ENCODE measurements around the gene IL17A.
"Not testable (repeated sequence)": the region's sequence is repeated elsewhere in the genome, so short reads cannot be mapped to it uniquely, and the experiment has no call there.

Gene IL17A

DNA sequence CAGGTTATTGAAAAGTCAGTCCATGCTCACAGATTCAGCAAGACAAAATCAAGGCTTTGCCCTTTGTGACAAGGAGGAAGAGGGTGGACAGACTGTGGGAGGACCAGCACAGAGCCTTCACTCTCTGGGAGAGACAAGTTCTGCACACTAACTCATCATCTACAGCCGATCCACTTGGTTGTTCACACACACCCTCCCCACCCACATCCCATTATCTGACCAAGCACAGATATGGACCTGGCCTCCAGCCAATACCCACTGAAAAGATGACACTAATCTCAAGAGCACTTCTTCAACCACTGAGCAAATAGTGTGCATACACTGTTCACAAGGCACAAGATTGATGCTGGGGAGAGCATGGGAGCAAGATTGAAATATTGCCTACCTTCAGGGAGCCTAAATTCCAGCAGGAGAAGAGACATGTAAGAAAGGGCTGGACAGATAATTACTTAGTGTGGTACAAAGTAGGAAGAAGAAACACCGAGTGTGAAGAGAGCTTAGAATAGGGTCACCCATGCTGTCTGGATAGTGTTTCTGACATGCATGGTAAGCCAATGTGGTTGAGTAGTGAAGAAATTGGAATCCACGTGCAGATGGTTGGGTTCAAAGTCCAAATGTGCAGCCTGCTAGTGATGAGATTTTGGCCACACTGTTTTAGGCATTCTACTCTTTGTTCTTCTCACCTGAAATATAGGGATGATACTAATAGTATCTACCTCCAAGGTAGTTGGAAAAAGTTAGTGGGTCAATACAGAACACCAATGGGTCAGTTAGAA, 21.7 kb upstream of the IL17A start:
- DNase-seq (ENCODE audit: low read depth) = no peak

DNA sequence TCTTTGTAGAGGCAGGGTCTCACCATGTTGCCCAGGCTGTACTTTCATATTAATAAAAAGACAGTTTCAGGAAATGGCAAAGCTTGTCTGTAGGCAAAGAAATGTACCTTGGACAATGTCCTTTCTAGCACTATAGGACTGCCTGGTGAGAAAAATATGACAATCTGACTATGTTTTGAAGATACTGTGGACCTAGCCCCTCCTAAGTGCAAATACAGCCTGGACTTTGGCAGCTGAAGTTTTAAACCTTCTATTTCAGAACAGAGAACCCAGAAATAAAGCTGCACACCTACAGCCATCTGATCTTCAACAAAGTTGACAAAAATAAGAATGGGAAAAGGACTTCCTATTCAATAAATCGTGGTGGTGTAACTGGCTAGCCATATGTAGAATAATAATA, 18.9 kb upstream of the IL17A start:
- no peak for DNase-seq (ENCODE audit: low read depth)

- DNase-seq (ENCODE audit: low read depth) = not testable (repeated sequence)
Observed at GRCh38 chr6:52168351-52168750, 17.8 kb upstream of the IL17A start.

DNA sequence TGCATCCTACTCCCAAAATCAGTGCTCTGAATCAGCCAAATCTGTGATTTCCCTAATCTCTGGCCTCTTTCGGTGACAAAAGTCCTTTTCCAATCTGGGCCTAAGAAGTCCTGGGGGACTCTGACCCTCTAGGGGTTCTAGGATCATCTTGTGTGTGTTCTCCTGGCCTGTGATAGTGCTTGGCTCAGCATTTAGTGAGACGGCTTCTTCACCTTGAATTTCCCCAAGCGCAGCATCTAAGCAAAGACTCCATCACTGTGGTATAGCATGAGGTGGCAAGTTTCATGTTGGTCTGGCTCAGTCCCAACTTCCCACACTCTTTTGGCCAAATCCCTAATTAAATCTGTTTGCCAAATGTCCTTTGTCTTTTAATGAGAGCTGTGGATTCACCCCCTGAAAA, 12.1 kb upstream of the IL17A start:
- no peak for DNase-seq (ENCODE audit: low read depth)

DNA sequence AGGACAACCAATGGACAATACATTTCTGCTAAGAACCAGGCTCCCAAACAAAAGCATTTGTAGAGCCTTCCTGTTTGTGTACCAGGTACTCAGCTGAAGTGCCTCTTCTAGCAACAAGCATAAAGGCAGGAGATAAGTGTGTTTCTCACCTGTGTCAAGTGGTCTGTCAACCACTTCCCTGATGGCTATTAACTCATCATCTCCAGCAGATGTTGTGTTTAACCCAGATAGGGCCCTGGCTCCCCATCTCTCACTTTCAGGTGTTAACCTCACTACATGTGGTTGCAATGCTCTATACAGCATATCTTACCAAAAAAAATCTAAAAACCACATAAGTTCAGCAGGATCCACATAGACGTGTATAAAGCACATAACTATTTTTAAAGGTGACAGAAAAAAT, 9.6 kb upstream of the IL17A start:
- DNase-seq (ENCODE audit: low read depth) = no peak

DNA sequence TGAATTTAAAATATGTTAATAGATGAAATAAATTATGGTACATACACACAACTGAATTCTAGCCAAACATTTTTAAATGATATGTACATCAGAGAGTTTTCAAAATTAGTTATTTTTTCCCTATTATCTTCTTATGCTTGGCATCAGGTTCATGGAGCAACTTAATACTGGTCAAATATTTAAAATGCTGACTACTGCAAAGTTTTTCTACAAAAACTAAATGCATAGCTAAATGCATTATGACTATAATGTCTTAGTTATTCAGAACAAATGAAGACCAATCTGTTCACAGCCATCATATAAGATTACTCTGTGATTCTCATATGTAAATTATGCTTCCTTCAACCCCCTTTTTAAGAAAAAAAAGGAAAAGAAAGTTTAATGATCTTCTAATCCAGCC, 8.2 kb upstream of the IL17A start:
- DNase-seq (ENCODE audit: low read depth) = no peak

DNA sequence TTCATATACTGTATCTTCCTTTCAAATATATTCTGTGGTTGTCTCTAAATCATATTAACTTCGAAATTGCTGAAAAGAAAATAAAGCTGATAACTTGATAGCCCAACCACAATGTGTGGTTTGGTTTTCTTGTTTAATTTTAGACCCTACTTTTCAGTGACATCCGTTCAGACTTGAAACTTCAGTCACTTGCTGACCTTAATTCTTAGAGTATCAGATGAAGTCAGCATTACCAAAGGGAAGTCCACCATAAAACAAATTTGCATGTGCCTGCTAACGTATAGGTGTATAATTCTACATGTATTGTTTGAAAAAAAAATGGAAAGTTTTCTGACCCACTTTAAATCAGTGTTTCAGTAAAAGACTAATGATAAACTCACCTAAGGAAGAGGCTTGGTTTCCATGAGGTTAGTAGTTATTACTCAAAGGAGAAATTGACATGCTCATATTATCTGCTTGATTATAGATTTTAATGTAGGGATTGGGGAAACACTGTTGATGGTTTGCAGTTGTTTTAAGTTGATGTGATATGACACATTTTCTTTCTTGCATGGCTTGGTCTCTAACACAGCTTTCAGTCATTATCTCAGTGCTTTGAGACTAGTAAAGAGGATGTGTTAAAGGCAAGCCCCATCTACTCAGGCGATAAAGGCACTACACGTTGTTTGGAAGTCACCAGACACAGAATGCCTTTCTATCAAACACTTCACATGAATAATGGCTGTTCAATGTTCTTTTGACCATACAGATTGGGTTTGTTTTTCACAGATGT, 5.2 kb upstream of the IL17A start:
- DNase-seq (ENCODE audit: low read depth) = no peak

GRCh38 chr6:52183131-52183713, 3.0 kb upstream of the IL17A start:
- DNase-seq (ENCODE audit: low read depth) = no peak

GRCh38 chr6:52186480-52186879, 305 bp downstream of the IL17A start:
- no peak for DNase-seq (ENCODE audit: low read depth)

- no peak for DNase-seq (ENCODE audit: low read depth)
Observed at GRCh38 chr6:52187098-52187497, 923 bp downstream of the IL17A start.

DNA sequence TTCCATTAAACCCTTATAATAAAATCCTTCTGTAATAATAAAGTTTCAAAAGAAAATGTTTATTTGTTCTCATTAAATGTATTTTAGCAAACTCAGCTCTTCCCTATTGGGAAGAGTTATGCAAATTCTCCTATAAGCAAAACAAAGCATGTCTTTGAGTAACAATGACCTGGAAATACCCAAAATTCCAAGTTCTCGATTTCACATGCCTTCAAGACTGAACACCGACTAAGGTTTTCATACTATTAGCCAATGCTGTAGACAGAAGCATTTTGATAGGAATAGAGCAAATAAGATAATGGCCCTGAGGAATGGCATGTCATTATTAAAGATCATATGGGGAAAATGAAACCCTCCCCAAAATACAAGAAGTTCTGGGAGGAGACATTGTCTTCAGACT, 3.8 kb downstream of the IL17A start:
- no peak for DNase-seq (ENCODE audit: low read depth)

GRCh38 chr6:52190409-52190808, 4.2 kb downstream of the IL17A start:
- DNase-seq (ENCODE audit: low read depth) = no peak

DNA sequence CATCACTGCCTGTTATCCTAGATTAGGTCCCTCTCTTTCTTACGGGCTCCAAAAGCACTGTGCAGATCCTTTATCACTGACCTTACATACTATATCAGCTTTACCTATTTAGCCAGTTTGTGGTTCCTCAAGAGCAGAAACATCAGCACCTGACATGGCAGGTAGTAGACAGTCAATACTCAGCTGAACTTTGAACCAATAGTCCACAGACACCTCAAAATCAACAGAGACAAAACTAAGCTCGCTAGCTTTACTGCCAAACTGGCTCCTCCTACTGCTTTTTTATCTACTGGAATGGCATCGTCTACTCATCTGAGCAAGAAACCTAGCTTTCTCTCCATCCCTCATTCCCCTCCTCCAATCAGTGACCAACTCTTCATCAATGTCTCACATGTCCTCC, 5.6 kb downstream of the IL17A start:
- no peak for DNase-seq (ENCODE audit: low read depth)

DNA sequence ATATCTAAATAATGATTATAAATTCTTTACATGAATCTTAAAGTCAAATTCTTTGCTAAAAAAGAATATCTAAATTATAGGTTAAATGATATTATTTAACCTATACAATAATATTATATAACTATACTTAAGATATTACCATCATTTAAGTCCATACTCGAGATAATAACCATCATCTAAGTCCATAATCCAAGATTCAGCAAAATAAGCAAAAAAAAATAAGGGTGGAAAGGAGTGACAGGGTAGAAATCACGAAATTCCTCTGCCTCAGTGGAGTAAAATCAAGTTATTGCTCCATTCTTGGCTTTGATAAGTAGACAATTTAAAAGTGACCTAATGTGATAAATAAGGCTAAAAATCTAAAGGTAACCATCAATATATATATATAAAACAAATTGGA, 9.7 kb downstream of the IL17A start:
- DNase-seq (ENCODE audit: low read depth) = no peak

DNA sequence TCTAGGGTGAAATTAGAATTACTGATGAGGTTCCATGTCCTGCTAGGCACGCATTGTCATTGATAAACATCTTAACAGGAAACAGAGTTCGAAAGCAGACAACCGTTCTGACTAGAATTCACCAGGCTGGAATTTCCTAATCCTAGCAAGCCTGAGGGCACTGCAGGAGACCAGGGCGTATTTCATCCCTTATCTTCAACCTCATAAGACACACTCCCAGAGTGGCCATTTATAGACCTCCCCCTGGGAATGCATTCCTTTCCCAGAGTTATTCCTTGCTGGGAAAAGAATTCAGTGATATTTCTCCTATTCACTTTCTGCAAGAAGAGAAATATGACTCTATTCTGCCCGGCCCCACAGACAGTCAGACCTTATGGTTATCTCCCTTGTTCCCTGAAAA, 13.9 kb downstream of the IL17A start:
- not testable (repeated sequence) for DNase-seq (ENCODE audit: low read depth)

GRCh38 chr6:52201046-52201445, 14.9 kb downstream of the IL17A start:
- DNase-seq (ENCODE audit: low read depth) = no peak

- no peak for DNase-seq (ENCODE audit: low read depth)
Observed at GRCh38 chr6:52201493-52201892, 15.3 kb downstream of the IL17A start.

GRCh38 chr6:52207066-52207465, 20.9 kb downstream of the IL17A start:
- no peak for DNase-seq (ENCODE audit: low read depth)

DNA sequence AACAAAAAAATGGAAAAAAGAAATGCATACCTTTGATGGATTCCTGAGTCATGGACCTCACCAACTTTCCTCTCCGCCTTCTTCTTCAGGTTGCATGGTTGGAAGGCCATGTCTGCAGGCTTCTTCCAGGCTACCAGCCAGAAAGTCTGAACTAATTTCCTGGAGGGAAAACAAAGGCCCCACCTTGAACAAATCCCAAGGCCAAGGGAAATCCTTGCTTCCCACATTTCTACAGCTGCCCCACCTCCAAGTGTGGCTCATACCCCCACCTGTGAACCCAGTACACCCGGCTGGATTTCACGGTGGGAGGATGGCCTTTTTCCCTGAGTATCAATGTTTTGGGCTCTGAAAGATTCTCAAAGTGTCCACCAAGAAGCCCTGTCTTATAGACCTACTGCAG, 22.4 kb downstream of the IL17A start:
- DNase-seq (ENCODE audit: low read depth) = no peak

- no peak for DNase-seq (ENCODE audit: low read depth)
Observed at GRCh38 chr6:52209770-52210169, 23.6 kb downstream of the IL17A start.

DNA sequence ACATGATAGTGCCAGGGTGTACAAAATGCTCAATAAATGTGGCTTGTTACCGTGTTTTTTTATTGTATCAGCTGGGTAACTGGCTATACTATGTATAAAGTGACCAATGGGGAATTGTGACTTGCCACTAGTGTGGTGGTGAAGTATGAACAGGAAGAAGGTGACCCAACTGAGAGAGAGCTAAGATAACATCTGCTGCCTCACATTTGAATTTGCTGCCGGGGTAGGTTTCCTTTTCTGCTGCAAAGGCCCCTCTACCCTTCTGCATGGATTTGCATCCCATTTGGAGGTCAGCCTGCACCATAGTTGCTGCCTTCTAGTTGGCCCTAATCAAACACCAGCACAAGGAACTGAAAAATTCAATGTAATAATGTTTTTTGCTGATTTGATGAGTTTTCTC, 24.1 kb downstream of the IL17A start:
- DNase-seq (ENCODE audit: low read depth) = no peak

DNA sequence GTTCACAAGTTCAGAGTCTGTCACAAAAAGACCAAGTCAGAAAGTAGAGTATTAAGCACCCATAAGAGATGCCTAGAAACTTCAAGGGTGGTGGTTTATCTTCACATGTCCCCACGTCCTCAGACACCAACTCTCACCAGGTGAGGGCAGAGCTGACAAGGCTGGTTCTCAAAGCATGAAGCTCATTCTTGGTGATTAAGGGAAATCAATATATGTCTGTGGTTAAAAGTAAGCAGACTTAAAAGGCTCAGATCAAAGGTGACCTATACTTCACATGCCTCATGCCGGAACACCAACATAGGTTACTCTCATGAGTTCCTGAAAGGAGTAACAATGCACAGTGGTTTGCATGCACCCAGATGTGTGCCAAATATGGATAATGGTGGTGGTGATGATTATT, 27.0 kb downstream of the IL17A start:
- no peak for DNase-seq (ENCODE audit: low read depth)

DNA sequence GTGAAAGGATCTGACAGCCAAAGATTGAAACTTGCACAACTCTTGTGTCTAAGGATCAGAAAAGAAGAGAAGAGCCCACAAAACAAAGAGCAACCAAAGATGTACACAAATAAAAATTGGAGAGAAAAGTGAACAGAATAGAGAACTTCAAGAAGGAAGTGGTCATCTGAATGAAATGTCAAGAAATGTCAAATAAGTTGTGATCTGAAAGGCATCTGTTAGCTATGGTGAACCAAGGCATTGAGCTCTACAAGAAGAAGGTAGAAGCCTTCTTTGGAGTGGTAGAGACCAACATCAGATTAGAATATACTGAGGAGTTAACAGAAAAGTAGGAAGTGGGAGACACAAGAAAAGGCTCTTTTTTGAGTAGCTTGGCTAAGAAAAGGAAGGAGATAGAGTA, 29.6 kb downstream of the IL17A start:
- DNase-seq (ENCODE audit: low read depth) = no peak
